Ectodermal cell (in vitro differentiated cells): ENCODE results near the gene COL5A1.
"Not testable (repeated sequence)": the region's sequence is repeated elsewhere in the genome, so short reads cannot be mapped to it uniquely, and the experiment has no call there.

Source experiments
- H3K27ac ChIP-seq: 2 replicates; pipeline ENCODE4 v1.7.0; 2013; ENCODE audit warnings: mild to moderate bottlenecking, low read depth, low read length; ENCODE audit not compliant: insufficient read depth, poor library complexity, severe bottlenecking
- H3K27me3 ChIP-seq: 2 replicates; pipeline ENCODE4 v1.7.0; 2013; ENCODE audit warnings: mild to moderate bottlenecking, low read length; ENCODE audit not compliant: insufficient read depth, control insufficient read depth, poor library complexity, severe bottlenecking
- H3K36me3 ChIP-seq: one replicate; pipeline ENCODE4 v1.7.0; 2013; ENCODE audit warnings: low read length; ENCODE audit not compliant: control insufficient read depth, insufficient read depth
- H3K4me1 ChIP-seq: one replicate; pipeline ENCODE4 v1.7.0; 2013; ENCODE audit warnings: low read length; ENCODE audit not compliant: control insufficient read depth, insufficient read depth
- H3K4me3 ChIP-seq: 2 replicates; pipeline ENCODE4 v1.7.0; 2013; ENCODE audit warnings: low read depth, low read length, control low read depth; ENCODE audit not compliant: insufficient read depth
- H3K9me3 ChIP-seq: 2 replicates; pipeline ENCODE4 v1.7.0; 2013; ENCODE audit warnings: mild to moderate bottlenecking, low read length, moderate library complexity; ENCODE audit not compliant: control insufficient read depth
- WGBS, 2 experiments: methylation state at CpG; one replicate each; pipeline ENCODE4 v1.1.7; 2013; ENCODE audit warnings: missing lambda C conversion rate in 2 of 2; 5-methylcytosine and 5-hydroxymethylcytosine counted together

The COL5A1 gene

GRCh38 chr9:134639994-134640393 is 1.6 kb upstream of the COL5A1 start:
- Histone ChIP-seq H3K27me3 (peaks cover 19% of the 10 kb centered on the region), H3K9me3 (no peaks in the 10 kb centered on the region), H3K4me1 (peaks cover 29% of the 10 kb centered on the region), H3K36me3 (no peaks in the 10 kb centered on the region), H3K4me3 (no peak overlapping the region), H3K27ac (no peak overlapping the region)
- 88 to 96% methylated on average over 5 of the region's 5 CpGs for WGBS, 2 experiments

DNA sequence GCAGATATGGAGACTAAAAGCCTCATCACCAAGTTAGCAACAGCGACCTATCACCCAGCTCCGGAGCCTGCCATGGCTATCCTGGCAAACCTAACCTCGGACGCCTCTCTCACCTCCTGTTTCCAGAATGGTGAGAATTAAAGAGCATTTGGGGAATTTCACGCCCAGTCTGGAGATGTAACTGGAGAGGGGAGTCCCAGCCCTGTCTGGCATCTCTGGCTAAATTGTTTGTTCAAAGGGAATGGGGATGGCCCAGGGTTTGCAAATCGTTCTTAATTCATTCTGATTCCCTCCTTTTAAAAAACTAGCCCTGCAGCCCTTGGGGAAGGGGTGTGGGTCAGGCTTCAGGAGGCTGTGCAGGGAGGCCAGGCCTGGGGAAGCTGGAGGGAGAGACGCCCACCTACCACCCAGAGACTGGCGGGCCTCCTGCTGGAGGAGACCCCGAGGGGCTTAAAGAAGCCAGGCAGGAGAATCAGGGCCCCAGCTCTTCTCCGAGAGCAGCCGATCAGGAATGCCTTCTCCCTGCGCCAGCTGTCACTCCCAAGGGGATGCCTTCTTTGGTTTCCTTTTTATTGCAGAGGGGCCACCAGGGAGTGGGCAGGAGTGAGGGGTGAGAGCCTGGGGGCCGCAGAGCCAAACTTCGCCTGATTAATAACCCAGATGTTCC is 964 bp upstream of the COL5A1 start:
- Histone ChIP-seq H3K27me3 (peaks cover 19% of the 10 kb centered on the region), H3K27ac (peak overlapping the region; percentile 11), H3K4me3 (peak overlapping the region; percentile 65), H3K9me3 (no peaks in the 10 kb centered on the region), H3K4me1 (peaks cover 35% of the 10 kb centered on the region), H3K36me3 (no peaks in the 10 kb centered on the region)
- WGBS, 2 experiments = 50 to 56% methylated on average over 14 of the region's 14 CpGs

DNA sequence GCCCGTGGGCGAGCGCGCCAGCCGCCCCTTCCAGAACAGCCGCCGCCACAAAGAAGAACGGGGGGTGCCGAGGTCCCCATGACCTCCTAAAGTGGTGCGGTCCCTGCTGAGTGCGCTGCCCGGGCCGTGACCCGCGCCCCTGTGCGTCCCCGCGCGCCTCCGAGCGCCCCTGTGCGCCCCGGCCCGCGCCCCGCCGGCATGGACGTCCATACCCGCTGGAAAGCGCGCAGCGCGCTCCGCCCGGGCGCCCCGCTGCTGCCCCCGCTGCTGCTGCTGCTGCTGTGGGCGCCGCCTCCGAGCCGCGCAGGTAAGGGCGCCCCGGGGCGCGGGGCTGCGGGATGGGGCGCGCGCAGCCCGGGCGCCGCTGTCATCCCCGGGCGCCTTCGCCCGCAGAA is 384 bp downstream of the COL5A1 start:
- peaks cover 19% of the 10 kb centered on the region for H3K27me3 ChIP-seq
- no peak overlapping the region for H3K27ac ChIP-seq
- 0% methylated on average over 58 of the region's 58 CpGs for whole genome bisulfite sequencing, 2 experiments

DNA sequence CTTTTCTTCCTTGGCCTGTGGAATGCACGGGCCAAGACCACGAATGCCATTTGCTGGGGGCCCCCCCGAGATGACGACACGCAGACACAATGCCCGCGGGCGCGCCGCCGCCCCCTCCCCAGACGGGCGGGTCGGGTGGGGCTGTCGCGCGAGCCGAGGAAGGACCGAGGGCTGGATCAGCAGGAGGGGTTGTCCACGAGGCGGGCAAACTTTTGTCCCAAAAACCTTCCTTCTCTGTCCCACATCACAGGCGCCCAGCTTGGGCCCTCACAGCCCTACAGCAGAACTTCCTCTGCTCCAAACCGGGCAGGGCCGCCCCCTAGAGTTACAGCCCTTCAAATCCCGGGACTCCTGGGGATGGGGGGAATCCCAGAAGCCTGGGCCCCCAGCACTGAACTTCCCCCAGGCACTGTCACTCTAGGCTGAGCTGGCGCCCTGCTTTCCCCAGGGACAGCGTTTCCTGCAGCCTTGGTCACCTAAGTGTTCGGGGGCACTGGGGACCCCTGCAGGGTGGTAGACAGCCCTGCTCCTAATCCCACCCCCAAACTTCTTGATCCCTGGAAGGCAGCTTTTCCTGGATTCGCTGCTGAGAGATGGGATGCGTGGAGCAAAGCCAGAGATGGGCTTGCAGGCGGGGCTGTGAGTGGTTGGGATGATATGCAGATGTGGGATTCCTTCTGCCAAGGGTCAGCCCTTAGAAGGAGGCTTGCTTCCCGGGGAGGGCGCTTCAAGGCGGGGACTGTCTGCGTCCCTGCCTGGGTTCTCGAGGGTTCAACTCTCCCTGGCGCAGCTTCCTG is 980 bp downstream of the COL5A1 start:
- Histone ChIP-seq H3K27me3 (peaks cover 19% of the 10 kb centered on the region), H3K4me1 (peaks cover 40% of the 10 kb centered on the region), H3K4me3 (peak overlapping the region; percentile 65), H3K9me3 (no peaks in the 10 kb centered on the region), H3K27ac (no peak overlapping the region), H3K36me3 (no peaks in the 10 kb centered on the region)
- 0 to 1% methylated on average over 37 of the region's 37 CpGs for WGBS, 2 experiments

More for the DNA sequence above, 384 bp downstream of the COL5A1 start:
- Histone ChIP-seq H3K36me3 (no peaks in the 10 kb centered on the region), H3K4me3 (peak overlapping the region; percentile 65), H3K4me1 (peaks cover 40% of the 10 kb centered on the region), H3K9me3 (no peaks in the 10 kb centered on the region)

GRCh38 chr9:134643222-134643671 is 1.6 kb downstream of the COL5A1 start:
- no peaks in the 10 kb centered on the region for H3K36me3 ChIP-seq
- peak overlapping the region; percentile 26 for H3K27ac ChIP-seq
- no peaks in the 10 kb centered on the region for H3K9me3 ChIP-seq
- H3K4me1 ChIP-seq = peaks cover 40% of the 10 kb centered on the region
- peak overlapping the region; percentile 65 for H3K4me3 ChIP-seq
- WGBS, 2 experiments = 19% methylated on average over 16 of the region's 16 CpGs
- H3K27me3 ChIP-seq = peaks cover 19% of the 10 kb centered on the region

DNA sequence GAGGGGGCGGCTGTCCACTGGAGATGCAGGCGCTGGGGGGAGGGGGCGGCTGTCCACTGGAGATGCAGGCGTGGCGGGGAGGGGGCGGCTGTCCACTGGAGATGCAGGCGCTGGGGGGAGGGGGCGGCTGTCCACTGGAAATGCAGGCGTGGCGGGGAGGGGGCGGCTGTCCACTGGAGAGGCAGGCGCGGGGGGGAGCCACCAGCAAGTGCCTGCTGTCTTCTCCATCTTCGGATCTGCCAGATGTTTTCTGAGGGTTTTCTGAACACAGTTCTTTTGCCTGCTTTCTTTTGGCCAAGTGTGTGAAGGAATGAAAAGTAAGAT is 2.8 kb downstream of the COL5A1 start:
- not testable (repeated sequence) for H3K4me3 ChIP-seq, H3K36me3 ChIP-seq, H3K9me3 ChIP-seq, H3K27ac ChIP-seq
- Histone ChIP-seq H3K4me1 (peaks cover 40% of the 10 kb centered on the region), H3K27me3 (peaks cover 19% of the 10 kb centered on the region)
- 86 to 90% methylated on average over 11 of the region's 14 CpGs for WGBS, 2 experiments

GRCh38 chr9:134644725-134645606 is 3.4 kb downstream of the COL5A1 start:
- Histone ChIP-seq H3K9me3 (no peaks in the 10 kb centered on the region), H3K27me3 (peaks cover 19% of the 10 kb centered on the region), H3K27ac (no peak overlapping the region), H3K36me3 (no peaks in the 10 kb centered on the region), H3K4me3 (no peak overlapping the region), H3K4me1 (peaks cover 39% of the 10 kb centered on the region)
- 59 to 64% methylated on average over 22 of the region's 22 CpGs for WGBS, 2 experiments

GRCh38 chr9:134645607-134646365 is 4.2 kb downstream of the COL5A1 start:
- H3K27ac ChIP-seq = no peak overlapping the region
- H3K9me3 ChIP-seq = no peaks in the 10 kb centered on the region
- H3K36me3 ChIP-seq = no peaks in the 10 kb centered on the region
- H3K27me3 ChIP-seq = peaks cover 19% of the 10 kb centered on the region
- 77 to 82% methylated on average over 9 of the region's 9 CpGs for WGBS, 2 experiments
- no peak overlapping the region for H3K4me3 ChIP-seq
- H3K4me1 ChIP-seq = peaks cover 31% of the 10 kb centered on the region

GRCh38 chr9:134647359-134648080 is 5.9 kb downstream of the COL5A1 start:
- Histone ChIP-seq H3K4me3 (no peak overlapping the region), H3K36me3 (no peaks in the 10 kb centered on the region), H3K27ac (no peak overlapping the region), H3K27me3 (peaks cover 13% of the 10 kb centered on the region), H3K4me1 (peaks cover 27% of the 10 kb centered on the region), H3K9me3 (no peaks in the 10 kb centered on the region)
- WGBS, 2 experiments = 89 to 90% methylated on average over 33 of the region's 33 CpGs
